DOHH2 (cell line): ENCODE data around the gene RASSF4.

Source experiments
- H3F3A ChIP-seq: fragments of 200-600 bp; sonication (generic), shearing (Covaris generic); 2 replicates; pipeline ENCODE4 v1.6.0; 2016; ENCODE audit warnings: antibody characterized with exemption, mild to moderate bottlenecking; ENCODE audit not compliant: control insufficient read depth, insufficient read depth
- H3K27ac ChIP-seq: fragments of 200-600 bp; sonication (generic); 2 replicates; pipeline ENCODE4 v1.5.1; 2014; ENCODE audit warnings: low read depth, mild to moderate bottlenecking, low read length, moderate library complexity
- H3K27me3 ChIP-seq: fragments of 200-600 bp; sonication (generic); 2 replicates; pipeline ENCODE4 v1.6.1; 2014; ENCODE audit warnings: mild to moderate bottlenecking, low read length, mixed read lengths; ENCODE audit not compliant: control insufficient read depth
- H3K36me3 ChIP-seq: fragments of 200-600 bp; sonication (generic); 2 replicates; pipeline ENCODE4 v1.6.1; 2014; ENCODE audit warnings: mild to moderate bottlenecking, low read length, moderate library complexity, mixed read lengths; ENCODE audit not compliant: control insufficient read depth
- H3K4me1 ChIP-seq: fragments of 200-600 bp; sonication (generic); 2 replicates; pipeline ENCODE4 v1.6.1; 2014; ENCODE audit warnings: mild to moderate bottlenecking, low read length, mixed read lengths; ENCODE audit not compliant: control insufficient read depth
- H3K4me2 ChIP-seq: fragments of 200-600 bp; sonication (generic); 2 replicates; pipeline ENCODE4 v1.6.0; 2014; ENCODE audit warnings: mild to moderate bottlenecking, low read length, moderate library complexity
- H3K4me3 ChIP-seq: fragments of 200-600 bp; sonication (generic); 2 replicates; pipeline ENCODE4 v1.5.1; 2014; ENCODE audit warnings: mild to moderate bottlenecking, low read length, mixed read lengths
- H3K79me2 ChIP-seq: fragments of 200-600 bp; sonication (generic); 2 replicates; pipeline ENCODE4 v1.6.1; 2014; ENCODE audit warnings: mild to moderate bottlenecking, low read length, mixed read lengths; ENCODE audit not compliant: control insufficient read depth
- H3K9me2 ChIP-seq: fragments of 200-600 bp; sonication (generic); replicated peaks from 2 replicates; pipeline ENCODE4 v1.6.1; 2014; ENCODE audit warnings: mild to moderate bottlenecking, low read length, mixed read lengths; ENCODE audit not compliant: control insufficient read depth
- H3K9me3 ChIP-seq: fragments of 200-600 bp; sonication (generic); 2 replicates; pipeline ENCODE4 v1.6.1; 2014; ENCODE audit warnings: antibody characterized with exemption, low read length, mixed read lengths; ENCODE audit not compliant: control insufficient read depth, insufficient read depth
- H4K20me1 ChIP-seq: fragments of 200-600 bp; sonication (generic); 2 replicates; pipeline ENCODE4 v1.6.0; 2014; ENCODE audit warnings: low read depth, mild to moderate bottlenecking, antibody characterized with exemption, low read length, moderate library complexity; ENCODE audit not compliant: control insufficient read depth, insufficient read depth
- EZH2phosphoT487 ChIP-seq: fragments of 200-600 bp; sonication (generic); IDR thresholded peaks from 2 replicates; pipeline ENCODE4 v1.6.1; 2017; ENCODE audit warnings: borderline replicate concordance, mild to moderate bottlenecking, antibody characterized with exemption, low read length, moderate library complexity, mixed read lengths
- TF ChIP-seq, protein P1 (sequence below): fragments of 200-600 bp; sonication (generic); IDR thresholded peaks from one replicate; pipeline ENCODE4 v1.5.1; 2014; ENCODE audit warnings: antibody characterized with exemption, mild to moderate bottlenecking, low read depth, low read length; ENCODE audit not compliant: poor library complexity, severe bottlenecking

The RASSF4 gene

GRCh38 chr10:44921506-44921905, 38.1 kb upstream of the RASSF4 start:
- TF ChIP-seq, protein P1, sequence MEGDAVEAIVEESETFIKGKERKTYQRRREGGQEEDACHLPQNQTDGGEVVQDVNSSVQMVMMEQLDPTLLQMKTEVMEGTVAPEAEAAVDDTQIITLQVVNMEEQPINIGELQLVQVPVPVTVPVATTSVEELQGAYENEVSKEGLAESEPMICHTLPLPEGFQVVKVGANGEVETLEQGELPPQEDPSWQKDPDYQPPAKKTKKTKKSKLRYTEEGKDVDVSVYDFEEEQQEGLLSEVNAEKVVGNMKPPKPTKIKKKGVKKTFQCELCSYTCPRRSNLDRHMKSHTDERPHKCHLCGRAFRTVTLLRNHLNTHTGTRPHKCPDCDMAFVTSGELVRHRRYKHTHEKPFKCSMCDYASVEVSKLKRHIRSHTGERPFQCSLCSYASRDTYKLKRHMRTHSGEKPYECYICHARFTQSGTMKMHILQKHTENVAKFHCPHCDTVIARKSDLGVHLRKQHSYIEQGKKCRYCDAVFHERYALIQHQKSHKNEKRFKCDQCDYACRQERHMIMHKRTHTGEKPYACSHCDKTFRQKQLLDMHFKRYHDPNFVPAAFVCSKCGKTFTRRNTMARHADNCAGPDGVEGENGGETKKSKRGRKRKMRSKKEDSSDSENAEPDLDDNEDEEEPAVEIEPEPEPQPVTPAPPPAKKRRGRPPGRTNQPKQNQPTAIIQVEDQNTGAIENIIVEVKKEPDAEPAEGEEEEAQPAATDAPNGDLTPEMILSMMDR: no peak
- no peak for TF ChIP-seq EZH2phosphoT487
- Histone ChIP-seq H3K4me2 (no peak overlapping the region), H3K27me3 (no peaks in the 10 kb centered on the region), H3K9me2 (no peaks in the 10 kb centered on the region), H3K4me1 (no peaks in the 10 kb centered on the region), H4K20me1 (no peaks in the 10 kb centered on the region), H3K27ac (no peak overlapping the region), H3F3A (no peaks in the 10 kb centered on the region), H3K4me3 (no peak overlapping the region), H3K9me3 (no peaks in the 10 kb centered on the region), H3K36me3 (no peaks in the 10 kb centered on the region), H3K79me2 (no peaks in the 10 kb centered on the region)

DNA sequence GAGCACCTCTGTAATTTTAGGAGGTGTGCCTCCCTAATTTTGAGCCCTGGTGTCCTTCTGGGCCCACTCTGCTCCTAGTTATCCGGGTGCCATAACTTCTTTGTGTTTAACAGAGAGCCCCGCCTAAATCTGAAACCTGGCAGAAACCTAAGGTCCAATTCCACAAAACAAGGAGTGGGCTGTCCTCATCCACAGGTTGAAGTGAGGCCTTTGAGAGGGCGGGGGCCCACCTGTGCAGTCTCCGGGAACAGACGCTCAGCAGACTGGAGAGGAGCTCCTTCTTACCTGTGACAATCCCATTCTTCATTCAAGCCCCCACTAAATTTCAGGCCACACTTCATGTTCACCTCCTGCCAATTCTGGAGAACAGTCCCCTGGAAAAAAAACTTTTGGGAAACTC, 37.6 kb upstream of the RASSF4 start:
- no peaks in the 10 kb centered on the region for H3K9me2 ChIP-seq
- no peak overlapping the region for H3K27ac ChIP-seq
- no peaks in the 10 kb centered on the region for H3K79me2 ChIP-seq
- H3K4me2 ChIP-seq: no peak overlapping the region
- no peak overlapping the region for H3K4me3 ChIP-seq
- no peaks in the 10 kb centered on the region for H3K36me3 ChIP-seq
- no peaks in the 10 kb centered on the region for H3K9me3 ChIP-seq
- H4K20me1 ChIP-seq: no peaks in the 10 kb centered on the region
- H3F3A ChIP-seq: no peaks in the 10 kb centered on the region
- no peak for TF ChIP-seq EZH2phosphoT487
- TF ChIP-seq, protein P1: no peak
- no peaks in the 10 kb centered on the region for H3K4me1 ChIP-seq
- H3K27me3 ChIP-seq: no peaks in the 10 kb centered on the region

- no peaks in the 10 kb centered on the region for H4K20me1 ChIP-seq
- TF ChIP-seq, protein P1: no peak
- TF ChIP-seq EZH2phosphoT487: no peak
Observed at GRCh38 chr10:44922796-44923545, 36.6 kb upstream of the RASSF4 start.

More at GRCh38 chr10:44922796-44923545, 36.6 kb upstream of the RASSF4 start:
- H3K27ac ChIP-seq: no peak overlapping the region
- no peaks in the 10 kb centered on the region for H3K27me3 ChIP-seq
- no peaks in the 10 kb centered on the region for H3K79me2 ChIP-seq
- no peaks in the 10 kb centered on the region for H3K9me3 ChIP-seq
- no peaks in the 10 kb centered on the region for H3K9me2 ChIP-seq
- H3K4me3 ChIP-seq: no peak overlapping the region
- no peaks in the 10 kb centered on the region for H3F3A ChIP-seq
- H3K36me3 ChIP-seq: no peaks in the 10 kb centered on the region
- H3K4me1 ChIP-seq: no peaks in the 10 kb centered on the region
- H3K4me2 ChIP-seq: no peak overlapping the region
